NCI-H2081 (cell line): ENCODE measurements around the gene BMP5.
A peak's percentile ranks its signal among the peaks of the same experiment; 100 is the strongest.

Experiments used
- DNase-seq, 2 experiments: peaks; one replicate each; lab custom pipeline; 2025; lab: John Stamatoyannopoulos, UW

The BMP5 gene

DNA sequence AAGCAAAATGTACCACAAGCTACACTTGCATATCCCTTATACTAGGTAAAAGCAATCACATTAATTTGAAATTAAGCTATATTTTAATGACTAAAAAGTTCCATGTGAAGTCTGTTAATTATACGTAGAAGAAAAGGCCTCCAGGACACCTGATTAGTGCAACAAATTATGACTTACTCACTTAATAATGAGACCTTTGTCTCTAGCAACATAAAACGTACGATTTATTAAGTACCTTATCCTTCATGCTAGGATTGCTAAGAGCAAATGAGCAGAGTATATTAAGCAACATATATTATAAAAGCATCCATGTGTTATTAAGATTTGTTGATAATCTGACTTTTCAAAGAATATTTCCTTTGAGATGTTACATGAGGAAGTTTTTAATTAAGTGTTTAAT, 2.5 kb downstream of the BMP5 start:
- DNase-seq, result no peak

DNA sequence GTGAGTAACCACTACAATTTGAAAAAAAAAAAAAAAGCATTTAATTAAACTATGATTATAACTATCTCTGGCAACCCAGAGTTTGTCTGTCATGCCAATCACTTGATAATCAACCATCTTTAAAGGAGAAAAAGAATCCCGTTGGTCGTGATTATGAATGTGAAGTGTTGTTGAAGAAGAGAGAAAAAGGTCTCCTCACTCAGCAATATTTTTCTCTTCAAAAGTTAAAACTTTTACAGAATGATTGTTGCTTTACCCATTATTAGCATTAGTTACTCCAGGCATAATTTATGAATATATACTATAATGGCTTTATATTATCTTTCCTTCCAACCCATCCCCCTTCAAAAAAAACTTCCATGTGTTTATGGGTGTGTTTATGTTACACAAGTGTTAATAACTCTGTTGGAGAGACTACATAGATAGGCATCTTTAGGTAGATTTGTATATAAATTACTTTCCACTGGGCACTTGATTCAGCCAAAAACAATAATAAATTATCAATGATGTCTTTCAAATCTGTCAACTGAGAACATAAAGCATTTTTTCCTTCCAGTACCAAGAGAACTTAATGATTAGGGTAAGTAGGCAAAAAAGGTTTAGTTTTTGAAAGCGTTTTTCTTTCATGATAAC, 5.1 kb downstream of the BMP5 start:
- DNase-seq, result no peak

DNA sequence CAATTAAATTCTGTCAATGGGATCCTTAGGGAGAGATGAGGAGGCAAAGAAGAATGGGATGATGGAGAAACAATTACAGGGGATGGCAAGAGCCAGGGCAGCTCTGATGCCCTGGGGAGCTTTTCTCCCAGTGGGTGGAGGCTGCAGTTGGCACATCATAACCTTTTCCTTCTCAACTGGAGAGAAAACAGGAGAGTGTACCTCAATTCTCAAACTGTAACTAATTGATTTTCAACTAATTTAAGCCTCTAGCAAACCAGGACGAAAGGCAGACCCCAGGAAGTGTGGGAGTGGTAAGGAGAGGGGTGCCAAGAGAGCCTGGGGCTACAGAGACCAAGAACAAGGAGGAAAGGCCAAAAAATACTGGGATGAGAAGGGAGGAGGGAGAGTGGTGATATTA, 5.7 kb downstream of the BMP5 start:
- peak; percentile 7 to 25 for DNase-seq

DNA sequence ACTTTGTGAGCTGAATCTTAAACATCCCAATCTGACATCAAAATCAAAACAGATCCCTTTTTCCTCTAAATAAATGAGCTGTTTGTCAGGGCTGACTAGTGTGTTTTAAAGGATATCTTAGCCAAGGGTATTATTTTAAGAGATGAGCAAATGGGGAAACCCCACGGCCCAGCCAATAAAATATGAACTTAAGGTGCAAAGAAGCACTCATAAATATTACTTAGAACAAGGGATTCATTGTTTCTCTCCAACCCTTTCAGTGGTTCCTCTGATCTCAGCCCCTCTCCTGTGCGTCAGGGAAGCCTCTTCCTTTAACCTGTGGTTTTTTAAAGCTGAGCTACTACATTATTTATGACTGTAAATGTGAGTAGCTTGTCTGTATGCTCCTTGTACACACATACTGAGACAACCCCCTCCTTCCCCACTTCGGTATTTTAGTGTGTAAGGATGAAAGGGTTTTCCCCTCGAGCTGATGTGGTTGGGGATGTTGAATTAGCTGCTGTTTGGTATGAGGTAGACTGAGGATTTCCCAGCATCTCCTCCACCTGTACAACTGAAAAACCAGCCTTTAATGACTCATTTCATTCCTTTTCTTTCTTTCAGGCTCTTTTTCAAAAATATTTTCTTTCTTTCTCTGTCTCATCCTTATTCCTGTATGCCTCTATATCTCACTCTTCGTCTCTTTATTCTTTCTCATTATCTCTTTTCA, 6.5 kb downstream of the BMP5 start:
- no peak for DNase-seq

DNA sequence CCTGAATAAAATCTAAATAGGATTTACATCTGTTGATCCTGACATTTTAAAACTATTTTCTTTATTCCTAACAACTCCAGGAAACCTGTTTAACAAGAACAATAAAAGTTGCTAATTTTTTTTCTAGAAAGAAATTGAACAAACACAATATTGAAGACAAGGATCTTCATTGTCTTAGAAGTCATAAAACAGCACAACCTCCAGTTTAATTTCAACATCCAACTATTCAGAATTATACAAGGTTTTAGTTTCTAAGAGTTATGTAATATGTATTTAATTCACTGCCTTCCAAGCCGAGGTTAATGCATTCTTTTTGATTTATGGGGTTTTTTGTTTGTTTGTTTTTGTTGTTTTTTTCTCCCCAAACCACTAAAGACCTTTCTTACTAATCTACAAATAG, 7.2 kb downstream of the BMP5 start:
- no peak for DNase-seq

DNA sequence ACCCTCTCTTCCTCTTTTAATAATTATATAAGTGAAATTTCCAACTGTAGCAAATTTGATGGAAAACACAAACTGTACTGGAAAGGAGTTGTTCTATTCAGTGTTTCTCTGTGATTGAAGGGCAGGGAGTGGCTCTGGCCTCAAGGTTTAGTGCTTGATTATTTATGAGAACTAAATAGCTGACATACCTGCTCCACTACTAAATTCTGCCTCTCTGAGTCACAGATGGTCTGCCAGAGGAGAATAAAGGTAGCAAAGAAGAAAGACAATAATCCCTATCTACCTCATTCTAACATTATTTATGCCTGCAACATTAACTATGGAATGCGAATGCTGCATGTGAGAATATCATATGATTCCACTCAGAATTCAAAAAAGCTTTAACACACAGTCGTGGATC, 9.3 kb downstream of the BMP5 start:
- DNase-seq, result no peak

DNA sequence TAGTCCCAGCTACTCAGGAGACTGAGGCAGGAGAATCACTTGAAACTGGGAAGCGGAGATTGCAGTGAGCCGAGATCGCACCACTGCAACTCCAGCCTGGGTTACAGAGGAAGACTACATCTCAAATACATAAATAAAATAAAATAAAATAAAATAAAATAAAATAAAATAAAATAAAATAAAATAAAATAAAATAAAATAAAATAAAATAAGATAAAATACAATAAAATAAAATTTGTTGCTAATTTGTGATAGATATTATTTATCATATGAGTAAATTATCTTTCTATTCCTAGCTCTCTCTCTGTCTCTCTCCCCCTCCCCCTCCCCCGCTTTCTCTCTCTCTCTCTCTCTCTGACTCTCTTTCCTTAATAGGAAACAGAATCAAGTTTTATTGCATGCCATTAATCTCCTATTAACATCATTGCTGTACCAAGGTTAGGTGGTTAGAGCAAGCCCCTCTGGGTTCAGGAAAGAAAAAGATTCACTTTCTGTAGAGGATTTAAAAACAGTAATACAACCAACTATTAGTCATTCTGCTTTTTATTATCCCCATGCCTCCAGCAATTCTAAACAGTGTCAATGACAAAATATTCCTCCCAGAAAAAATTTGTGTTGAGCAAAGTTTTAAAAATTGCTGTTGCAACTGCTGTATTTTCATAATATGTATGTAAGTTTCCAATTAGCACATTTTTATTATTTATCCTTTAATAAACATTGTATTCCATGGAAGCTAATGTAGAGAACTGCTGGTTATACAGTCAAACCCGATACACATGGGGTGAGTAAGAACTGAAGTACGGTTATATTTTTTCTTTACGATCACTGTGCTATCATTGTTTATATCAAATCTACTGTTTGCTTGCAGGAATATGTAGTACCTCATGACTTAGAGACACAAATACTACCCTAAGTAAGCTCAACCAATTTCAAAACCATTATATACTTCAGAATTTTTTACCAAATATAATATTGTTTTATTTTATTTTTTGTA, 22.1 kb downstream of the BMP5 start:
- no peak for DNase-seq

DNA sequence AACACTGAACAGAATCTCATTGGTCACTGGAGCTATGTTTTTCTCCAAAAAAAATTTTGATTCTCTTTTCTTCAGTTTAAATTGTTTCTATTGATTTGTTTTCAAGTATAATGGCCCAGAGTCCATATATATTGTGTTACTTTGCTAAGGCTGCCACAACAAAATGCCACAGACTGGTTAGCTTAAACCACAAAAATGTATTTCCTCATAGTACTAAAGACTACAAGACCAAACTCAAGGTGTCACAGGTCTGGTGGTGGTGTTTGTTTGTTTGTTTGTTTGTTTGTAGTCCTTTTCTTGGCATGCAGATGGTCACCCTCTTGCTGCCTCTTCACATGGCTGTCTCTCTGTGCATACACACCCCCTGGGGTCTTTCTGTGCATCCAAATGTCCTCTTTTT, 34.0 kb downstream of the BMP5 start:
- DNase-seq, result no peak

DNA sequence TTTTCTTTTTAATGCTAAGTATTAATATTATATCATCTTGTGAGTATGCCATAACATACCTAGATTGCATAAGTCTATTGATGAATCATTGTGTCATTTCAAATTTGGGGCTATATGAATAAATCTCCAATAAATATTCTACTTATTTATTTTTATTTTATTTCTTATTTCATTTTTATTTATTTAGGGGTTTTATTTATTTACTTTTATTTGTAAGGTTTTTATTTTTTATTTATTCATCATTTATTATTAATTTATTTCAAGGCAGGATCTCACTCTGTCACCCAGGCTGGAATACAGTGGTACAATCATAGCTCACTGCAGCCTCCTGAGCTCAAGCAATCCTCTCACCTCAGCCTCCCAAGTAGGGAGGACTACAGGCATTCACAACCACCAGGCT, 36.3 kb downstream of the BMP5 start:
- no peak for DNase-seq

DNA sequence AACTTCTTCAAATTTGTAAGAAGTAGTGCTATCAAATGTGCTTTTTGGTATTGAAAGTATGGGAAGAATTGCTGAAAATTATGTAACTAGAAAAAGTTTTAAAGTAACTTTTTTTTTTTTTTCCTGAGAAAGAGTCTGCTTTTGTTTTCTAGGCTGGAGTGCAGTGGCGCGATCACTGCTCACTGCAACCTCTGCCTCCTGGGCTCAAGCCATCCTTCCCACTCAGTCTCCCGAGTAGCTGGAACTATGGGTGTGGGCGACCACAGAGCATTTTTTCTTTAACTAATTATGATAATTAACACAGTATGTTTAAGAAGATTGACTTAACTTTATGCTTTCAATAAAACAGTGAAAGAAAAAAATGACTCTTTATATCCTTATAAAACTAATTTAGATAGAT, 38.4 kb downstream of the BMP5 start:
- DNase-seq, result no peak

DNA sequence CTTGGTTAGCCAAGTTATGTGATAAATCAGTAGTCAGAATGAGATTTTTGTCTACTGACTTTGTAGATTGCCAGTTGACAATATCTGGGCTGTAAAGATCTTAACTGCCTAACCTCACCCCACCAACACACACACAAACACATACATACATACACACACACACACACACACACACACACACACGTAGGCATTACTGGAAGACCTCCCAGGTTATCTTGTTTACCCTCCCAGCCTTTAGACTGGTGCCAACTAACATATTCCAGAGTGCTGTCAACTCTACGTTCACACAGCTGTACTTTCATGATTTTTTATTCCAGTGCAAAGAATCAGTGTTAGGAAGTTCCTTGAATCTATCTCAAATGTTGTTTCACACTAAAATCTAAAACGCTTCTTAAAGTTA, 38.9 kb downstream of the BMP5 start:
- no peak for DNase-seq

DNA sequence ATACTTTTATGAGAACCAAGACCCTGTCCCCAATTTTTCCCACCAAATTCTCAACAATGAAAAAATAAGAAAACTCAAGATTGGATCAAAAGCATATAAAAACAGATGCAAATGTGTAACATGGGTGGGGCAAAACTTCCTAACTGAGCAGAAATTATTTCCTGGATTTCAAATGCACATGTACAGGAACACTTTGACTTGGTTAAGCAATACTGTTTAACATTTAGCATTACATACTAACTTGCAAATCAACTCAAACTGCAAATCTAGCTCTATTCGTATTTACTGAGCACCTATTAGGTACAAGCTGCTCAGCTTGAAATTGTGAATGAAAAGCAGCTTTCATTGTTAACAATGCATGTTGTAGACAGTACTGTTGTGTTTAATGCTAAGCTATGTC, 40.2 kb downstream of the BMP5 start:
- DNase-seq, result no peak

DNA sequence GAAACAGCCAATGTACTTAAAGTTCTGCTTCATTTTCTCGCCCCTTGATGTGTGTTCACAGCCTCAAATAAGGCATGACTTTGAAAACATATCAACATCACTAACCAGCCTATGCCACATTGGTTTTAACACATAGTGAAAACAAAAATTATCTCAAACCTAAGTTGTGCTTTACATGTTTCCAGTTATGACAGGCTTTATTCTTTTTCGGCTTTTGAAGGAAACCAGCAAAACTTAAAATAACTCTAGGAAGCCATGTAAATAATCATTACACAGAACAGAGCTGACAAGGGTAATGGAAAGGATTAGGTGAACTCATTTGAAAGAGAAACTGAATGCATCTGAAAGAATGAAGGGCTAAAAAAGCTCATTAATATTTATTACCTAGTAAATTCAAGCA, 42.1 kb downstream of the BMP5 start:
- DNase-seq, result no peak

DNA sequence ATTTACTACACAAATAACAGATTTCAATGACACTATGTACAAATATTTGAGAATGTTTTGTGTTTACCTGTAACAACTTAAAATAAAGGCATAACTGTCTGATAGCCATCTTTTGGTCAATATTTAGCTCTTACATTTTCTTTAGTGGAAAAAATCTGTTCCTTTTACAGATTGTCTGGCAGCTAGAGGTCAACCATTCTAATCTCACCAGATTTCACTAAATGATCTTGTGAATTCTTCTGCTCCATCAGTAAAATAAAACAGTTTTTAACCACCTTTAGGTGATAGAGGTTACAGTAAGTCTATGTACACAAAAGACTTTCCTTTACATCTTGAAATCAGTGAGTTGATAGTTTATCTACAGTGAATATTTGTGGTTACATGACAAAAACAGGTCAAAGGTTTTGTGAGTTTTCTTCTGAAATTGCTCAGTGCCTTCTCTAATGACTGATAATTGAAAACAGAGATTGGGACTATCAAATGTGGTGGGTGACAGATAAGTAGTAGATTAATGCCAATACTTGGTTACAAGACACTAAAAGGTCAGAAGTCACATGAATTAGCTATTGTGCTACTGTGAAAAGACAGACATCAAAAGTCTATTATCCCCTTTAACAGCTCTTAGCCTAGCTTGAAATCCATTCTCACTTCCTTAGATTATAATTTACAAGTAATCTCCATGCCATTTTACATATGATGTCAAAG, 47.4 kb downstream of the BMP5 start:
- no peak for DNase-seq

DNA sequence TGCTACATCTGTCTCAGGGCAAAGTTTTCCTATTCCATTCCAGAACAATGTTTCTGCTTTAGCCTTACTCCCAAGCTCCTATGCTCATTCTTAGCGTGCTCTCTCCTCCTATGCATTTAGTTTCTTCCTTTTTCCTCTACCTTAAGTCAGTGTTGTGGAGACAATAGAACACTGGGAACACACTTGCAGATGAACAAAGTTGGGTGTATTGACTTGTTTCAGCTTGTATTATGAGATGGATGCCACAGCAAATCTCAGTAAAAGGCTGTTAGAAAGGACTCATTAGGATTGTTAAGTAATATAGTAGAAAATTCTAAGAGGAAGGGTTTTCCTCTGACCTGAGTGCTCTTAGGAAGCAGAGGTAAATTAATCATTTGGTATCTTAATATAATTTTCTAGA, 48.4 kb downstream of the BMP5 start:
- DNase-seq, result no peak

DNA sequence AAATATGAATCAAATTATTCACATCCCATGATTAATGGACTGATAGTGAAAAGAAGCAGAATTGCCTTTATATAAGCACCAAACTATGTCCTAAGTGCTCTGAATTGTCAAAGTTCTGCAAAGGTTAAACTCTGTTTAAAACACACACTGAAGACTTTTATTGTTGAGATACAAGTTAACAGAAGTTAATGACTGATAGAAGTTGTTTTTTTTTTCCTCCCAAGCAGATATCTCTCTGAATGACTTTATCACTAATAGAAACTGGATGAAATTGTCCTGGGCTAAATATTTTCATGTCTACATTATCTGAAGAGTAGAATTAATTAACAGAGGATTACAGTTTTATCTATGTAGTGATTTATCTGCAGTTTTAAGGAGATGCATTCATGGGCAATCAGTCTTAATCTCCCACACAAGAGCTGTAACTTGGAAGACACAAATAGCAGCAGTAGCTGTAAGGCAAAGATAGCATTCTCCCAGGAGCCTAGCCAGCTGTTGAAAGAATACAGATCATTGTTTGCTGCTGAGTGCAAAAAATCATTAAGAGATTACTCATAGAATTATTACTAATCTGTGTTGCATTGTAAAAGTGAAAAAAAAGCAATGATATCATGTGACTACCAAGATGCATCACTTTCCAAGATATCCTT, 49.9 kb downstream of the BMP5 start:
- DNase-seq, result no peak

DNA sequence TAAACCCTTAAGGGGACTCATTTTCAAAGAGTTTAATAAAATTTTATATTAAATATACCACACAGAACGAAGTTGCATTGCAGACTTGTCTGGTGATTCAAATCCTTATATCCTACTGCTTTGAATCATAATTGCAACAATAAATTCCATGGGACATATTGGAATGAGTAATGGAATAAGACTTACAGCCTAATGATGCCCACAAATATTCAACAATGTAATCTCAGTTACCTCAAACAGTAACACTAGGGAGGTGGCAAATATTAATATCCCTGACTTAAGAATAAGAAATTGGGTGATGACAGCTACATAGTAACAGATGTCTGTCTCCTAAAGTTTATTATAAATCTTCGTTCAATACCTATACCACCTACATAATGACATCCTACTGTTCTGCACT, 52.6 kb downstream of the BMP5 start:
- DNase-seq, result no peak

DNA sequence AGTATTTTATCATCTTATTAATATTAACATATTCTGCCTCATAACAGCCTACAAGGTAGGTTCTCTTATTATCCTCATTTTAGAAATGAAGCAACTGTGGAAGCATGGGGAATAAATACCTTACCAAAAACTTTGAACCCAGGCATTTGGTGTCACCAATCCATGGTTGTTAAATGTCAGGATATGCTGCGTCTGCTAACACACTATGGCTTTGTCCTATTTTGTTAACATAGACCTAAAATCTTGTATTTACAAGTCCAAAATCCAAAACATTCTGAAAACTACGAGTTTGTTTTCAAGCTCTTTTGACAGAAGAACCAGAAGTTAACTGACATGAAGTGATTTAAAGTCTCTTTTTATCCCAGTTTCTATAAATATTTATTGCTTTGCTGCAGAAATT, 53.4 kb downstream of the BMP5 start:
- no peak for DNase-seq

DNA sequence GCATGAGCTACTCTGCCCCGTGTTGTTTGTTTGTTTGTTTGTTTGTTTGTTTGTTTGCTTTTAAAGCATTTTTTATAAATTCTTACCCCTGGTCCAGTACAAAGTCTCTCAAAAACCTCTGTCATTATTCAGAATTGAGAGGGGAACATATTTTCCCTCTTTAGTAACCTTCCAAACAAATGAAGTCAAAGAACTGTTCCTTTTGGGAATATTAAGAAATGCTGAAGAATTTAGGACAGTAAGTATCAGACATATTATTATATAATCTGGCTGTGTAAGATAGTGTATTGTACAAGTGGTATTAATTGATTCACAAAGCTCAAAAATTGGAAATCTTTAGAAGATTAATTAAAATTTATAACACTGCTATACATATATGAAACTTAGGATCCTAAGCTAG, 54.7 kb downstream of the BMP5 start:
- no peak for DNase-seq

DNA sequence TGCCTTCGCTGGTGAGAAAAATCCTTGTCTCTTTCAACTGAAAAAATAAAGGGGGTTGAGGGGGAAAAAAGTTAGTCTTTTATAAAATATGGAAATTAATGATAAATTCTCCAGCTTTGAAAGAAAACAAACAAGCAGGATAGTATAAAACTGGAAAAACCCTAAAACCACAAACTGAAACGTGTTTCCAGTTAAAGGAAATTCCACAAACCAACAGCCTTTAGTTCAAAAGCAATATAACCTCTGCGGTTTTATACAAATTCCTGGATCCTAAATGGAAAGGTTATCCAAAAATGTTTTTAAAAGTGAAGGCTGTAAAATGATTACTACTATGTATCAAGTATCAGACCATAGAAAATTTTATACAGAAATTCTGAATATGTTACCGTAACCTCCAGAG, 55.6 kb downstream of the BMP5 start:
- DNase-seq, result no peak

DNA sequence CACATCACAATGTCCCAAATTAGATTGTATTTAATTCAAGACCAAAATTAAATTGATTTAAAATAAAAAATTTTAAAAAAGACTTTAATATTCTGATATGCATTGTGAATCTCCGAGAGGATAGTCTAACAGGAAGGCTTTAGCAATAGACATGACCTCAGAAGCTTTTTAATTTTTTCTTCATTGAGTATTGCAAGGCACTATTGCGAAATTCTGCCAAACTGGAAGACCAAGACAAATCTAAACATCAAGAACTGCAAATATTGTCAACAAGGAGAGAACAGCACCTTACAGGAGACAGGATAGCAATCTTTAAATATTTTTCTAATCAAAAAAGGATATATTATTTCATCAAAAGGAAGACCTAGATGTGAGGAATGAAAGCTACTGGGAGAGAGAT, 56.9 kb downstream of the BMP5 start:
- no peak for DNase-seq

DNA sequence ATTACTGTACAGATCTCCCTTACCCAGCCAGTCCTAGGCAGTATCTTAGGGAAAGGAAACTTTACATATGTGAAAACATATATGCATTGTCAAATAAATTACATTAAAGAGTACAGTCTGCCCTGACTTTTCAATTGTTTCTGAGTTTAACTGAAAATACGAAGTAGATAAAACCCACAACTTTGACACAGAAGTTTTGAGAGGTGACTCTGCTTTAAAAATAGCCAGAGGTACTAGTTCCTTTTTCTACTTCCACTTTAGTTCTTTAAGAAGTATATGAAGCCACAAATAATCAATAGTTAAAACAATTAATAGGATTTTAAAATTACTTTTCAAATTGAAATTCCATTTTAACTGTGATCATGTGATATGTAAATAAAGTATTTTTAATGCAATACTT, 62.9 kb downstream of the BMP5 start:
- DNase-seq, result no peak
